OCI-LY7 (cell line): ENCODE results near the gene TTC8. TPM values are rescaled to one million over a fixed set of nuclear protein-coding genes. Genes with fewer than 3 reads are reported as not detected.
"Not testable (repeated sequence)": the region's sequence is repeated elsewhere in the genome, so short reads cannot be mapped to it uniquely, and the experiment has no call there.

ENCODE experiments used
- BruUV-seq: library from RNA; stranded (reverse); fragments of 400-500 nt; replicated peaks from 2 replicates; lab custom pipeline; 2021; lab: Mats Ljungman, UMichigan
- CTCF ChIA-PET: fragments of 300-600 bp; sonication (Branson Sonifier 250); formaldehyde crosslinking; loops from one replicate; lab custom pipeline; 2022; ENCODE audit warnings: antibody characterized with exemption; ENCODE audit not compliant: unreplicated experiment; lab: Charles Lee
- POLR2A ChIA-PET: fragments of 300-600 bp; sonication (Branson Sonifier 250); formaldehyde crosslinking; loops from one replicate; lab custom pipeline; 2022; ENCODE audit warnings: antibody characterized with exemption; lab: Charles Lee
- DNase-seq: peaks from one replicate; pipeline ENCODE4 v3.0.0-alpha.2; 2015; ENCODE audit warnings: low spot score
- H2AFZ ChIP-seq: fragments of 200-600 bp; sonication (generic), shearing (Covaris generic); 2 replicates; pipeline ENCODE4 v1.6.1; 2014; ENCODE audit warnings: mild to moderate bottlenecking, antibody characterized with exemption, low read length, moderate library complexity
- H3K27ac ChIP-seq: fragments of 200-600 bp; sonication (generic); 2 replicates; pipeline ENCODE4 v1.5.1; 2014; ENCODE audit warnings: mixed run types, low read depth, mild to moderate bottlenecking, moderate library complexity, low read length, inconsistent platforms; ENCODE audit not compliant: poor library complexity, severe bottlenecking
- H3K36me3 ChIP-seq: fragments of 200-600 bp; sonication (generic); 2 replicates; pipeline ENCODE4 v1.6.1; 2014; ENCODE audit warnings: mild to moderate bottlenecking, antibody characterized with exemption, low read length, moderate library complexity, mixed read lengths; ENCODE audit not compliant: insufficient read depth
- H3K4me1 ChIP-seq: fragments of 200-600 bp; sonication (generic); 2 replicates; pipeline ENCODE4 v1.5.1; 2014; ENCODE audit warnings: mild to moderate bottlenecking, low read length; ENCODE audit not compliant: insufficient read depth, poor library complexity, severe bottlenecking
- H3K4me2 ChIP-seq: fragments of 200-600 bp; sonication (generic); 2 replicates; pipeline ENCODE4 v1.6.1; 2014; ENCODE audit warnings: mild to moderate bottlenecking, low read length
- H3K4me3 ChIP-seq: fragments of 200-600 bp; sonication (generic); 2 replicates; pipeline ENCODE4 v1.5.1; 2014; ENCODE audit warnings: mild to moderate bottlenecking, low read depth, low read length; ENCODE audit not compliant: poor library complexity, severe bottlenecking
- H3K79me2 ChIP-seq: fragments of 200-600 bp; sonication (generic); 2 replicates; pipeline ENCODE4 v1.6.1; 2016; ENCODE audit warnings: low read depth, mild to moderate bottlenecking, low read length, moderate library complexity, mixed read lengths; ENCODE audit not compliant: insufficient read depth
- H3K9me2 ChIP-seq: fragments of 200-600 bp; sonication (generic); 2 replicates; pipeline ENCODE4 v1.6.1; 2016; ENCODE audit warnings: mild to moderate bottlenecking, low read length, mixed read lengths; ENCODE audit not compliant: insufficient read depth
- H3K9me3 ChIP-seq: fragments of 200-600 bp; sonication (generic); 2 replicates; pipeline ENCODE4 v1.6.1; 2014; ENCODE audit warnings: mild to moderate bottlenecking, mixed run types, low read length, mixed read lengths
- H4K20me1 ChIP-seq: fragments of 200-600 bp; sonication (generic); 2 replicates; pipeline ENCODE4 v1.6.1; 2014; ENCODE audit warnings: mild to moderate bottlenecking, antibody characterized with exemption, low read length, moderate library complexity, mixed read lengths; ENCODE audit not compliant: insufficient read depth
- CTCF ChIP-seq: fragments of 200-600 bp; sonication (generic); conservative IDR thresholded peaks from 2 replicates; pipeline ENCODE4 v1.5.1; 2014; ENCODE audit warnings: mild to moderate bottlenecking, antibody characterized with exemption, low read length, moderate library complexity, mixed read lengths
- EZH2phosphoT487 ChIP-seq: fragments of 200-600 bp; sonication (generic); IDR thresholded peaks from 2 replicates; pipeline ENCODE4 v1.6.1; 2018; ENCODE audit warnings: low read depth, borderline replicate concordance, mild to moderate bottlenecking, mixed run types, antibody characterized with exemption, low read length, moderate library complexity, mixed read lengths
- intact Hi-C: fragments of 100-400 bp; cut with micrococcal nuclease; formaldehyde crosslinking; loops from one replicate; pipeline ENCODE4 v1.10.0; 2022; ENCODE audit not compliant: unreplicated experiment
- total RNA-seq, 2 experiments: library from RNA; depleted of rRNA in 1 of 2; stranded (reverse); fragments of >200 nt in 1 of 2; shearing (Covaris generic) in 1 of 2; gene quantifications; 2 replicates each; pipeline ENCODE4 v1.2.3, GENCODE V29; 2014 to 2022

TTC8 gene
- total RNA-seq, 2 experiments from 2014 or later = 3.0 to 8.2 TPM

- ChIA-PET CTCF (no interaction called here), POLR2A (no interaction called here)
- no peaks in the 10 kb centered on the region for H4K20me1 ChIP-seq
- no peak for TF ChIP-seq EZH2phosphoT487
- BruUV-seq = no TSS peak
- H3K4me2 ChIP-seq = no peak overlapping the region
- H3K27ac ChIP-seq = no peak overlapping the region
- no peaks in the 10 kb centered on the region for H3K9me3 ChIP-seq
- no peaks in the 10 kb centered on the region for H3K36me3 ChIP-seq
- H3K79me2 ChIP-seq = no peaks in the 10 kb centered on the region
- intact Hi-C loops = no loop called here
- no peak overlapping the region for H3K4me3 ChIP-seq
- no peaks in the 10 kb centered on the region for H3K9me2 ChIP-seq
- no peaks in the 10 kb centered on the region for H3K4me1 ChIP-seq
- no peak for DNase-seq
- H2AFZ ChIP-seq = no peak overlapping the region
Observed at GRCh38 chr14:88808359-88808758, 16.1 kb upstream of the TTC8 start.

GRCh38 chr14:88815980-88816379, 8.5 kb upstream of the TTC8 start:
- Histone ChIP-seq H3K27ac (no peak overlapping the region), H3K4me2 (no peak overlapping the region), H3K9me2 (no peaks in the 10 kb centered on the region), H3K36me3 (no peaks in the 10 kb centered on the region), H4K20me1 (no peaks in the 10 kb centered on the region), H3K4me1 (no peaks in the 10 kb centered on the region), H3K79me2 (no peaks in the 10 kb centered on the region), H3K9me3 (no peaks in the 10 kb centered on the region), H3K4me3 (no peak overlapping the region), H2AFZ (no peak overlapping the region)
- no peak for DNase-seq
- intact Hi-C loops = no loop called here
- no TSS peak for BruUV-seq
- CTCF ChIA-PET = no interaction called here
- no peak for TF ChIP-seq CTCF
- POLR2A ChIA-PET = interaction anchor here (0.7 kb wide), 1 partner anchor 10 kb away, joined by 3 read pairs; no protein-coding TSS in a partner anchor

GRCh38 chr14:88818018-88818417, 6.4 kb upstream of the TTC8 start:
- intact Hi-C loops = no loop called here
- no peak overlapping the region for H2AFZ ChIP-seq
- H4K20me1 ChIP-seq = no peaks in the 10 kb centered on the region
- no peak for TF ChIP-seq CTCF
- no peak for TF ChIP-seq EZH2phosphoT487
- ChIA-PET POLR2A (interaction anchor here (0.6 kb wide), 1 partner anchor 1972 kb away, joined by 3 read pairs; no protein-coding TSS in a partner anchor), CTCF (no interaction called here)
- H3K36me3 ChIP-seq = no peaks in the 10 kb centered on the region
- no TSS peak for BruUV-seq
- H3K4me1 ChIP-seq = no peaks in the 10 kb centered on the region
- H3K9me3 ChIP-seq = no peaks in the 10 kb centered on the region
- H3K4me3 ChIP-seq = no peak overlapping the region
- no peaks in the 10 kb centered on the region for H3K79me2 ChIP-seq
- H3K27ac ChIP-seq = no peak overlapping the region
- DNase-seq = no peak
- no peak overlapping the region for H3K4me2 ChIP-seq
- no peaks in the 10 kb centered on the region for H3K9me2 ChIP-seq

GRCh38 chr14:88819674-88820073, 4.8 kb upstream of the TTC8 start:
- H3K4me3 ChIP-seq, H4K20me1 ChIP-seq, H3K9me2 ChIP-seq, CTCF ChIA-PET, H3K36me3 ChIP-seq, BruUV-seq, H3K4me1 ChIP-seq, H3K4me2 ChIP-seq, H3K27ac ChIP-seq, DNase-seq, intact Hi-C loops, H3K9me3 ChIP-seq, H3K79me2 ChIP-seq, H2AFZ ChIP-seq: not testable (repeated sequence)
- POLR2A ChIA-PET = interaction anchor here (0.9 kb wide), 1 partner anchor 204 kb away, joined by 3 read pairs; no protein-coding TSS in a partner anchor
